GM21515 (cell line): ENCODE results near the gene LMNA.
"Not testable (repeated sequence)": the region's sequence is repeated elsewhere in the genome, so short reads cannot be mapped to it uniquely, and the experiment has no call there.

ENCODE experiments used
- ATAC-seq: cut with Tn5 transposase; IDR thresholded peaks from one replicate; pipeline ENCODE4 v1.9.1; 2021; ENCODE audit not compliant: unreplicated experiment

Gene LMNA

DNA sequence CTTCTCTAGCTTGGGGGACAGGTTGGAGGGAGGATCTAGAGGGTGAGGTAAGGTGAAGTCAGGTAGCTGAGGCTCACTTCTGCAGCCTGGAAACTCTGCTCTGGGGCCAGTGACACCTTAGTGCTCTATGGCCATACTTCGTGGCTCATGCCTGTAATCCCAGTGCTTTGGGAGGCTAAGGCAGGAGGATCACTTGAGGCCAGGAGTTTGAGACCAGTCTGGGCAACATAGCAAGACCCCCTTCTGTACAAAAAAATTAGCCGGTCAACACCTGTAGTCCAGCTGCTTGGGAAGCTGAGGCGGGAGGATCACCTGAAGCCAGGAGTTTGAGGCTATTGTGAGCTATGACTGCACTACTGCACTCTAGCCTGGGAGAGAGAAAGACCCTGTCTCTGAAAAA lies 5.8 kb downstream of the LMNA start:
- no peak for ATAC-seq

DNA sequence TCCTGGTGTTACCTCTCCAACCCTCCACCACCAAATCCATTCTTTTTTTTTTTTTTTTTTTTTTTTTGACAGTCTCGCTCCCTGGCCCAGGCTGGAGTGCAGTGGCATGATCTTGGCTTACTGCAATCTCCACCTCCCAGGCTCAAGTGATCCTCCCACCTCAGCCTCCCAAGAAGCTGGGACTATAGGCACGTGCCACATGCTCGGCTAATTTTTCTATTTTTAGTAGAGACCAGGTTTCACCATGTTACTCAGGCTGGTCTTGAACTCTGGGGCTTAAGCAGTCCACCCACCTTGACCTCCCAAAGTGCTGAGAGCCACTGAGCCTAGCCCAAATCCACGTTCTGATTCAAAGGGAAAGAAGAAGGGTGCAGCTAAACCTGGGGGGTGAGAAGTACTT lies 6.5 kb downstream of the LMNA start:
- ATAC-seq = not testable (repeated sequence)

GRCh38 chr1:156121457-156121856 lies 6.9 kb downstream of the LMNA start:
- ATAC-seq = no peak

DNA sequence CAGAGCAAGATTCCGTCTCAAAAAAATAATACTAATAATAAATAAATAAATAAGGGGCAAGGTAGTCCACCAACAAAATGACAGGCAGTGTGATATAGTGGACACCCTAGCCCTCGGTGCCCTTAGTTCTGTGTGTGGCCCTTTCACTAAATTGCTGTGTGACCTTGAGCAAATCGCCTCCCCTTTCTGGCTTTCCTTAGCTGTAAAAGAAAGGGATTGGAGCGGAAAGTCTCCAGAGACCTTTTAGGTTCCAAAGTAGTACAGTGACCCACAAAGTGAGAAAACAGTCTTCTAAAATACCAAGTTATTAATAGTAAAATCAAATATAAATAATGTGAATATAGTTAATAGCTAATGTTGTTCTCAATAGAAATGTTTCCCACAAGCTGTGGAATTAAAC lies 7.6 kb downstream of the LMNA start:
- no peak for ATAC-seq

- ATAC-seq = no peak
Measured at GRCh38 chr1:156122519-156123355, 8.2 kb downstream of the LMNA start.

- no peak for ATAC-seq
Measured at GRCh38 chr1:156123356-156124196, 9.1 kb downstream of the LMNA start.

DNA sequence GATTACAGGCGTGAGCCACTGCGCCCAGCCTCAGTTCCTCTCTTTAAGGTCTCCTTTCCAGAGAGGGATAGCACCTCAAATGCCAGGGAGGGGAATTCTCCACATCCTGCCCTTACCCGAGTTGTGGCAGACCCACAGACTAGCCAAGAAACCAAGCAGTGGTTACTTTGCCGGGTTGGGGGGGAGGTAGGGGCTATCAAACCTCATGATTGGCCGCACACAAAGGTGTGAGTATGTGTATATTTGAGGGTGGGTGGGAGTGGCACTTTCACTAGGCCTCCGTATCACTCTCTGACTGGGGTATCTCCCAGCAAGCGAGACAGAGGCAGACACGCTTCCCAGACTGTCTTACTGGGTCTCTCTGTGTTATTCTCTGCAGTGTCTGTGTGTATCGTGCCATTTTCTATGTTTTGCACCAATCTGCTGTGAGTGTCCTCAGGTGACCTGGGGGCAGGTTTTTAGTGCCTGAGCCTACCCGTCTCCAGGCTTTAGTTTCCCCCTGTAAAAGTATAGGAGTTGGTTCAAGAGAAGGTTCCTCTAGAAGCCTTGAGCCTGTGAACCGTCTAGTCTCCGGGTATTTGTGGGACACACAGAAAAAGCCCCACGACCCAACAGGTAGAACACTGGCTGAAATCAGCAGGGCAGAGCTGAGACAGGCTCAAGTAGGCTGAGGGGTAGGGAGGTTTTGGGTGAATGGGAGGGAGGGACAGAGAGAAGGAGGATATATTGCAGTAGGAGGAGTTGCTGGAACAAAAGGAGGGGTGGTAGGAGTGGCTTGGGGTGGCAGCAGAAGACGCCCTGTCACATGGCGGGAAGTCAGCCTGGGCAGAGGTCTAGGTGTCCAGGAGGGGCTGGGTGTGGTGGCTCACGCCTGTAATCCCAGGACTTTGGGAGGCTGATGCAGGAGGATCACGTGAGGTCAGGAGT lies 10.3 kb downstream of the LMNA start:
- no peak for ATAC-seq

GRCh38 chr1:156125544-156125943 lies 11.0 kb downstream of the LMNA start:
- not testable (repeated sequence) for ATAC-seq

- ATAC-seq = no peak
Measured at GRCh38 chr1:156126043-156126629, 11.6 kb downstream of the LMNA start.

- ATAC-seq = no peak
Measured at GRCh38 chr1:156126630-156127534, 12.4 kb downstream of the LMNA start.

DNA sequence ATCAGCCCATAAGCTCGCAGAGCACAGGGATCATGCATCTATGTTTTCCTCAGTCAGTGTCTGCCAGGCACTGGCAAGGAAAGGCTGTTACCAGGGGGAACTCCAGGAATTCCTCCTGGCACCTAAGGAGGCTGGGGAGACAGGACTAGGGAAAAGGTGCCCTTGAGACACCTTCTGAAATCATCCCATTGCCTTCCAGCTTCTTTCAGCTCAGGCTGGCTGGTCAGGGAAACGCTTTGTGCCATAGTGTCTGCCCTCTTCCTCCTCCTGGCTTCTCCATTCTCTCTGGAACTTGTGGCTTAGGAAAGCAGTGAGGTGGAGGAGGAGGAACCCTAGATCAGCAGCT lies 13.8 kb downstream of the LMNA start:
- ATAC-seq = no peak

DNA sequence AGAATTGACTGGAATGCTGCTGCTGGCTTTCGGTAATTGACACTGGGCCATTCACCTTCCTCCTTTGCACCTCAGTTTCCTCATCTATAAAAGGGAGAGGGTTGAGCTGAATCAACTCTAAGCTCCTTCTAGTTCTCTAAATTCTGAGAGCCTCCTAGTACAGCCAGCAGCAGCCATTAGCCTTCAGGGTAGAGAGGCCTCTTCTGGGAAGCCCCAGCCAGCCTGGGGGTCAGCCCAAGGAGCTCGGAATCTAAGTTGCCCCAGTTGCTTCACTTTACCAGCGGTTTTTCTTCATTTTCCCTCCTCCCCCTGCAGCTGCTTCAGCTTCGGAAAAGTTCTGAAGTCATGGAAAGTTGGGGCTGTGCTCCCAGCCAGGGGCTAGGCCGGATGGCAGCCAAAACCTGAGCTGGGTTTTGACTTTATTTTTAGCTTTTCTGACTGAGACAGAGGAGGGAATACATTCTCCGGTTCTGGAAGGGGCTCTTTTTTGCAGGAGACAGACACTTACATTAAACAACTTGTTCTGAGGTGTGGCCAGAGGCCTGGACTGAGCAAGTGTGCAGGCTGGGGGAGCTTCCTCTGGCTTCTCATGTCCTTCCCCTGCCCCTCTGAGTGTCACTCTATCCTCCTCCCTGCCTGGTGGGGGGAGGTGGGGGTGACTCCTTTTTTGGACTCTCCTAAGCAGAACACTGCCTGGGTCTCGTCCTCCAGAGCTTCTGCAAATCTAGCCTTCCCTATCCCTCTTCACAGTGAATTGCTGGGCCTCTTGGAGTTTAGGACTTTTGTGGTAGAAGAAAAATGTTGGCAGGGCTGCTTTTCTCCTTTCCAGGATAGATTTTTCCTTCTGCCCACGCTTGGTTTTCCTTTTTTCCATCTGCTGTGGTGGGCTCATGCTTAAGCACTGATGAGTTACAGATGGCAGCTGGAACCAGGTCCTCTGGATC lies 14.4 kb downstream of the LMNA start:
- ATAC-seq = no peak

GRCh38 chr1:156129687-156130577 lies 15.4 kb downstream of the LMNA start:
- no peak for ATAC-seq

- ATAC-seq = no peak
Measured at GRCh38 chr1:156130578-156130942, 16.0 kb downstream of the LMNA start.

- ATAC-seq = no peak
Measured at GRCh38 chr1:156134716-156135435, 20.4 kb downstream of the LMNA start.

- no peak for ATAC-seq
Measured at GRCh38 chr1:156135930-156136871, 21.7 kb downstream of the LMNA start.
